ENCODE results near the gene CTRB1. TPM values are rescaled to one million over a fixed set of nuclear protein-coding genes. Genes with fewer than 3 reads are reported as not detected.

Gene CTRB1
- total and polyA plus RNA-seq, 2 of the 13 experiments (the other 11 are each of a cell fraction or from before 2014, with no cell fraction given): not detected

DNA sequence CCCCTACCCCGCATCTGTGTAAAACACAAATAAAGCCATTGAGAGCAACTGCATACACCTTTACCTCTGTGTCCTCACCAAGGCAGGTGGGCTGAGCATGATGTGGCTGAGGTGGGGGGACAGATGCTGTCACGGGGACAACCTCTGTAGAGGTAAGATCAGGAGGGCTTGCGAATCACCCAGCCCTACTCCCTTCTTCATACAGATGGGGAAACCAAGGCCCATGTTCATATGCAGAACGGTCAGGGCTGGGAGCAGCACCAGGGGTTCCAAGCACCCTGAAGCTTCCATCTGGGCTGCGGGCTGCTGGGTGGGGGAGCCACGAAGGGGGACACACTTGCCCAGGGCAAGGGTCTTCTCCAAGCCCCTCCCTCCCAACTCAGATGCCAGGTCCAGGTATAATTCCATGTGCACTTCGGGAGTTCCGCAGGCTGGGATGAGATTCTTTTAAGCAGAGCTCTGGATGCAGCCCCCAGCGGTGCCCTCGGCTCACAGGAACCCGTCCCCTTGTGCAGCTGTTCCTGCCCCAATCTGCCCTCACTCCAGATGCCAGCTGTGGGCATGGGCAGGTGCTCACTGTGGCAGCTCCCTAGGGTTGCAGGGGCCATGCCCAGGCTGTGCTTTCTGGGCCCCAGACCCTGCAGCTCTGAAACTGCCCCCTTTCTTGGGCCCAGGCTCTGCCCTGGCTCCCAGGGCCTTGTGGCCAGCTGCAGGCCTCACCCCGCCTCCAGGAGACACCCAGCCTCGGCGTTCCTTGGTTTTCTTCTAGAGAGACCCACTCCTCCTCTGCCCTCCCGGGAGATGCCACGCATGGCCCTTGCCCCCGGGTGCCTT is 9.6 kb downstream of the CTRB1 start:
- Histone ChIP-seq H4K20me1 (ENCODE audit: insufficient read depth, low read length) (no peaks in the 10 kb centered on the region), H3K4me2 (ENCODE audit: low read depth, low read length) (no peak overlapping the region), H3K27me3 (ENCODE audit: control insufficient read depth in 1 of 2, insufficient read depth in 2 of 2, low read length in 2 of 2) (peaks cover 9 to 16% of the 10 kb centered on the region in 2 experiments), H3K9me3 (ENCODE audit: low read length) (no peaks in the 10 kb centered on the region), H3K4me1 (ENCODE audit: insufficient read depth, low read length) (peaks cover 9% of the 10 kb centered on the region; the same call in 1 of the 2 replicates), H3K79me2 (ENCODE audit: insufficient read depth, low read length) (no peaks in the 10 kb centered on the region), H3K4me3 (replicated peaks in 1 of 3; ENCODE audit: insufficient read depth in 1 of 3, low read depth in 2 of 3, low read length in 3 of 3) (no peak overlapping the region), H3K27ac (ENCODE audit: extremely low read length, insufficient read depth, low read length) (no peak overlapping the region), H3K36me3 (replicated peaks in 1 of 2; ENCODE audit: control insufficient read depth in 1 of 2, insufficient read depth in 2 of 2, low read length in 2 of 2) (peaks cover 15 to 30% of the 10 kb centered on the region in 2 experiments), H3K9ac (ENCODE audit: insufficient read depth, low read depth, low read length) (no peak overlapping the region), H2AFZ (ENCODE audit: low read length) (no peak overlapping the region)
- DNase-seq (ENCODE audit: low spot score) (no peak), ATAC-seq (no peak), FAIRE-seq (no peak)
- in situ Hi-C loops (cut with HindIII; ENCODE audit: extremely low pct_ligation_motif_present, low pct_unique_long_range_greater_than_20kb): no loop called here
- ChIA-PET CTCF (ENCODE audit: low intra/inter-chr PET ratio, low total read pairs) (no interaction called here), POLR2A (interaction anchor here (1.4 kb wide), 1 partner anchor 17 kb away, joined by 4 read pairs; no protein-coding TSS in a partner anchor)
- no TSS peak for BruUV-seq (replicated peaks)
- 96% methylated on average over 14 of the region's 17 CpGs for WGBS (ENCODE audit: low lambda C conversion rate)
- peak; percentile 22; the same call in 1 of the 2 replicates for TF ChIP-seq POLR2AphosphoS5 (IDR thresholded peaks at IDR 0.05; ENCODE audit: low read depth, low read length)
- 0 out of 4 replicates have a peak, but pooled peaks of 1 of the 2 experiments have one; percentile 29 for TF ChIP-seq POLR2A (IDR thresholded peaks at IDR 0.05; ENCODE audit: insufficient read depth in 1 of 2, low read depth in 2 of 2, low read length in 2 of 2)
- TF ChIP-seq, protein P1, sequence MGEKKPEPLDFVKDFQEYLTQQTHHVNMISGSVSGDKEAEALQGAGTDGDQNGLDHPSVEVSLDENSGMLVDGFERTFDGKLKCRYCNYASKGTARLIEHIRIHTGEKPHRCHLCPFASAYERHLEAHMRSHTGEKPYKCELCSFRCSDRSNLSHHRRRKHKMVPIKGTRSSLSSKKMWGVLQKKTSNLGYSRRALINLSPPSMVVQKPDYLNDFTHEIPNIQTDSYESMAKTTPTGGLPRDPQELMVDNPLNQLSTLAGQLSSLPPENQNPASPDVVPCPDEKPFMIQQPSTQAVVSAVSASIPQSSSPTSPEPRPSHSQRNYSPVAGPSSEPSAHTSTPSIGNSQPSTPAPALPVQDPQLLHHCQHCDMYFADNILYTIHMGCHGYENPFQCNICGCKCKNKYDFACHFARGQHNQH (CRISPR knock-in tag; IDR thresholded peaks at IDR 0.05): 0 out of 2 replicates have a peak, but pooled peaks have one; percentile 6
- TF ChIP-seq FIP1L1 (IDR thresholded peaks at IDR 0.05; ENCODE audit: borderline replicate concordance, insufficient read depth, low read depth, low read length): 0 out of 2 replicates have a peak, but pooled peaks have one; percentile 60
- TF ChIP-seq AKAP8 (CRISPR knock-in tag; IDR thresholded peaks at IDR 0.05): peak; percentile 22; the same call in 1 of the 2 replicates
- no peak for TF ChIP-seq LCORL (IDR thresholded peaks at IDR 0.05)
- TF ChIP-seq LCORL (CRISPR knock-in tag; IDR thresholded peaks at IDR 0.05): no peak
- TF ChIP-seq RBFOX2 (IDR thresholded peaks at IDR 0.05; ENCODE audit: low read depth, low read length): 0 out of 2 replicates have a peak, but pooled peaks have one; percentile 39
- peak; percentile 29 for TF ChIP-seq RBM39 (IDR thresholded peaks at IDR 0.05; ENCODE audit: low read depth, low read length, poor library complexity, severe bottlenecking)
- peak; percentile 23 for TF ChIP-seq RBM22 (optimal IDR thresholded peaks at IDR 0.05; ENCODE audit: low read length)
- no peak for TF ChIP-seq ELK4 (CRISPR knock-in tag; IDR thresholded peaks at IDR 0.05; ENCODE audit: borderline replicate concordance)
- peak; percentile 23 for TF ChIP-seq ZC3H13 (CRISPR knock-in tag; IDR thresholded peaks at IDR 0.05)
- peak; percentile 78 for TF ChIP-seq AGO2 (optimal IDR thresholded peaks at IDR 0.05; ENCODE audit: low read depth, low read length)
- peak; percentile 85 for TF ChIP-seq HNRNPL (IDR thresholded peaks at IDR 0.05; ENCODE audit: low read depth, low read length)
- TF ChIP-seq POLR2G (IDR thresholded peaks at IDR 0.05; ENCODE audit: low read depth, low read length): peak; percentile 51; the same call in 1 of the 2 replicates
- no peak for TF ChIP-seq ZFP82 (CRISPR knock-in tag; IDR thresholded peaks at IDR 0.05; ENCODE audit: borderline replicate concordance)
- intact Hi-C loops (cut with micrococcal nuclease; ENCODE audit: unreplicated experiment): no loop called here
